Liver (tissue), 9 donors: ENCODE measurements around the gene ZNF335. TPM values are rescaled to one million over a fixed set of nuclear protein-coding genes. Genes with fewer than 3 reads are reported as not detected.
A peak's percentile ranks its signal among the peaks of the same experiment; 100 is the strongest.

Experiments
- DNase-seq: peaks from one replicate; pipeline ENCODE4 v3.0.0-alpha.2; 2017; ENCODE audit warnings: low spot score
- H3K27ac ChIP-seq, 2 donors: one replicate each; pipeline ENCODE4 v1.7.0; 2013; ENCODE audit warnings: inconsistent platforms in 2 of 2, low read length in 2 of 2, control low read depth in 1 of 2, low read depth in 1 of 2, mild to moderate bottlenecking in 1 of 2
- H3K27me3 ChIP-seq, 4 donors: one replicate each; pipeline versions ENCODE4 v1.6.1 to v1.7.0; 2013; ENCODE audit warnings: low read length in 3 of 4, inconsistent platforms in 1 of 4, mild to moderate bottlenecking in 1 of 4, moderate library complexity in 1 of 4; ENCODE audit not compliant: control insufficient read depth in 4 of 4, insufficient read depth in 4 of 4
- H3K36me3 ChIP-seq, 4 donors: one replicate each; pipeline versions ENCODE4 v1.6.1 to v1.7.0; 2013; ENCODE audit warnings: low read length in 3 of 4, mild to moderate bottlenecking in 3 of 4, low read depth in 1 of 4, moderate library complexity in 1 of 4; ENCODE audit not compliant: control insufficient read depth in 4 of 4, insufficient read depth in 3 of 4
- H3K4me1 ChIP-seq, 4 donors: one replicate each; pipeline versions ENCODE4 v1.6.1 to v1.7.0; 2013; ENCODE audit warnings: low read length in 3 of 4, mild to moderate bottlenecking in 3 of 4, moderate library complexity in 1 of 4; ENCODE audit not compliant: control insufficient read depth in 4 of 4, insufficient read depth in 4 of 4
- H3K4me3 ChIP-seq, 3 donors: one replicate each; pipeline versions ENCODE4 v1.6.1 to v1.7.0; 2013; ENCODE audit warnings: low read length in 3 of 3, control low read depth in 1 of 3, low read depth in 1 of 3, mild to moderate bottlenecking in 1 of 3
- H3K9ac ChIP-seq, 2 donors: one replicate each; pipeline ENCODE4 v1.7.0; 2013; ENCODE audit warnings: low read length in 2 of 2, mild to moderate bottlenecking in 2 of 2, moderate library complexity in 2 of 2, control low read depth in 1 of 2, low read depth in 1 of 2
- H3K9me3 ChIP-seq, 4 donors: one replicate each; pipeline versions ENCODE4 v1.6.1 to v1.7.0; 2013; ENCODE audit warnings: low read length in 3 of 4; ENCODE audit not compliant: control insufficient read depth in 4 of 4
- FOXA2 ChIP-seq: IDR thresholded peaks from 2 replicates; pipeline ENCODE4 v1.6.1; 2016; ENCODE audit warnings: antibody characterized with exemption
- GABPA ChIP-seq, 2 donors: IDR thresholded peaks in 1 of 2; conservative IDR thresholded peaks in 1 of 2; 2 replicates each; pipeline ENCODE4 v1.6.1; 2016; ENCODE audit warnings: antibody characterized with exemption in 2 of 2, mild to moderate bottlenecking in 1 of 2, moderate library complexity in 1 of 2
- HNF4A ChIP-seq, 2 donors: conservative IDR thresholded peaks; 2 replicates each; pipeline ENCODE4 v1.6.1; 2016; ENCODE audit warnings: antibody characterized with exemption in 2 of 2, mild to moderate bottlenecking in 2 of 2
- HNF4G ChIP-seq: IDR thresholded peaks from 2 replicates; pipeline ENCODE4 v1.6.1; 2016; ENCODE audit warnings: antibody characterized with exemption
- JUND ChIP-seq, 2 donors: IDR thresholded peaks; 2 replicates each; pipeline ENCODE4 v1.6.1; 2016; ENCODE audit warnings: antibody characterized with exemption in 2 of 2
- NR2F2 ChIP-seq: IDR thresholded peaks from 2 replicates; pipeline ENCODE4 v1.6.1; 2016; ENCODE audit warnings: antibody characterized with exemption
- RAD21 ChIP-seq, 2 donors: IDR thresholded peaks; 2 replicates each; pipeline ENCODE4 v1.6.1; 2016; ENCODE audit warnings: antibody characterized with exemption in 2 of 2, mild to moderate bottlenecking in 2 of 2
- RXRA ChIP-seq, 2 donors: IDR thresholded peaks; 2 replicates each; pipeline ENCODE4 v1.6.1; 2017 to 2018; ENCODE audit warnings: antibody characterized with exemption in 2 of 2, mild to moderate bottlenecking in 1 of 2
- SP1 ChIP-seq: IDR thresholded peaks from 2 replicates; pipeline ENCODE4 v1.6.1; 2018; ENCODE audit warnings: antibody characterized with exemption, mild to moderate bottlenecking
- TAF1 ChIP-seq: conservative IDR thresholded peaks from 2 replicates; pipeline ENCODE4 v1.6.1; 2016; ENCODE audit warnings: antibody characterized with exemption, mild to moderate bottlenecking
- YY1 ChIP-seq: IDR thresholded peaks from 2 replicates; pipeline ENCODE4 v1.6.1; 2016; ENCODE audit warnings: antibody characterized with exemption, mild to moderate bottlenecking
- WGBS: extraction: QIAGEN DNeasy Blood & Tissue Kit; methylation state at CpG from one replicate; pipeline ENCODE4 v1.1.7; 2013; 5-methylcytosine and 5-hydroxymethylcytosine counted together
- polyA plus RNA-seq, 2 donors: library from polyadenylated mRNA; stranded (reverse) in 1 of 2; unstranded in 1 of 2; fragments of 200-250 nt in 1 of 2; fragments of >200 nt in 1 of 2; fragmentation: Nextera tagmentation in 1 of 2; extraction: Ambion mirVana in 1 of 2; gene quantifications; one replicate each; pipeline versions ENCODE4 v1.2.1 to v1.2.3, GENCODE V29; 2013 to 2015
- total RNA-seq, 2 donors: library from RNA; depleted of rRNA; stranded (reverse); fragments of >200 nt; gene quantifications; one replicate each; pipeline ENCODE4 v1.2.3, GENCODE V29; 2014
- TF ChIP-seq, protein P1 (sequence below): IDR thresholded peaks from 2 replicates; pipeline ENCODE4 v1.6.1; 2016; ENCODE audit warnings: antibody characterized with exemption
- TF ChIP-seq, protein P2 (sequence below): fragments of 150-350 bp; IDR thresholded peaks from 2 replicates; pipeline ENCODE4 v1.5.1; 2017; ENCODE audit warnings: improper control_type of control experiment, low read depth, low read length; ENCODE audit not compliant: missing input control
- donor health status: healthy.
- donor health status: healthy.
- donor health status: healthy.
- donor health status: healthy.
- donor health status: healthy.

The ZNF335 gene
- total and polyA plus RNA-seq, 4 donors = 3.0 to 14.6 (median 6.6) TPM

DNA sequence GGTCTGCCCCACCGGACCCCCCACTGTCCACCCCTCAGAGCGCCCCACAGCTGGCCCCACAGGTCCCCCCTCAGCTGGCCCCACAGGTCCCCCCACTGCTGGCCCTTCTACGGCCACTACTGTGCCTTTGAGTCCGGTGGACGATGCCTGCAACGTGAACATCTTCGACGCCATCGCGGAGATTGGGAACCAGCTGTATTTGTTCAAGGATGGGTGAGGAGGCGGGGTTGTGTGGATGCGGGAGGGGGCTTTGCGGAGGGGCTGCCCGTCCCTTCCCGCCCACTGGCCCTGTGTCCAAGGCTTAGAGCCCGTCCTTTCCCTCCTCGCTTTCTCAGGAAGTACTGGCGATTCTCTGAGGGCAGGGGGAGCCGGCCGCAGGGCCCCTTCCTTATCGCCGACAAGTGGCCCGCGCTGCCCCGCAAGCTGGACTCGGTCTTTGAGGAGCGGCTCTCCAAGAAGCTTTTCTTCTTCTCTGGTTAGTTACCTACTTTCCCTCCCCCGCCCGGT, 41.4 kb upstream of the ZNF335 start (continued):
- TF ChIP-seq GABPA (IDR thresholded peaks at IDR 0.05 in 1 of 2, conservative IDR thresholded peaks at IDR 0.05 in 1 of 2) (no peak), HNF4G (no peak), RAD21 (IDR thresholded peaks at IDR 0.05) (no peak), NR2F2 (no peak)

DNA sequence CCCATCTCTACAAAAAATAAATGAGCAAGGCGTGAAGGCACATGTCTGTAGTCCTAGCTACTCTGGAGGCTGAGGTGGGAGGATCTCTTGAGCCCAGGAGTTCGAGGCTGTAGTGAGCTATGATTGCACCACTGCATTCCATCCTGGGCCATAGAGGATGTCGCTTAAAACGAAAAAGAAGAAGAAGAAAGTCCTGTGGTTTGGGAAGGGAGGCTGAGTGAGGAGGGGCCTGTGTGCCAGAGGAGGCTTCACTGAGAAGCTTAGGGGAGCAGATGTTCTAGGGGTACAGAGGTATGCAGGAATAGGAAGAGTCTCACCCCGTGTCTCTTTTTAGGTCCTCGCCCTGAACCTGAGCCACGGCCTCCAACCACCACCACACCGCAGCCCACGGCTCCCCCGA, 40.9 kb upstream of the ZNF335 start:
- Histone ChIP-seq H3K9ac (no peak overlapping the region), H3K36me3 (no peaks in the 10 kb centered on the region), H3K27ac (no peak overlapping the region), H3K4me1 (peaks cover 9 to 16% (median 11%) of the 10 kb centered on the region in 4 donors), H3K27me3 (peaks cover 3 to 16% (median 9%) of the 10 kb centered on the region in 4 donors), H3K4me3 (no peak overlapping the region), H3K9me3 (no peaks in the 10 kb centered on the region)
- no peak for DNase-seq
- TF ChIP-seq RXRA (IDR thresholded peaks at IDR 0.05) (no peak), YY1 (no peak), TAF1 (no peak), FOXA2 (no peak), JUND (IDR thresholded peaks at IDR 0.05) (no peak), NR2F2 (no peak), SP1 (no peak), RAD21 (IDR thresholded peaks at IDR 0.05) (no peak), GABPA (IDR thresholded peaks at IDR 0.05 in 1 of 2, conservative IDR thresholded peaks at IDR 0.05 in 1 of 2) (no peak)
- TF ChIP-seq, protein P1, sequence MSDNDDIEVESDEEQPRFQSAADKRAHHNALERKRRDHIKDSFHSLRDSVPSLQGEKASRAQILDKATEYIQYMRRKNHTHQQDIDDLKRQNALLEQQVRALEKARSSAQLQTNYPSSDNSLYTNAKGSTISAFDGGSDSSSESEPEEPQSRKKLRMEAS = no peak
- WGBS = 56% methylated on average over 10 of the region's 10 CpGs

DNA sequence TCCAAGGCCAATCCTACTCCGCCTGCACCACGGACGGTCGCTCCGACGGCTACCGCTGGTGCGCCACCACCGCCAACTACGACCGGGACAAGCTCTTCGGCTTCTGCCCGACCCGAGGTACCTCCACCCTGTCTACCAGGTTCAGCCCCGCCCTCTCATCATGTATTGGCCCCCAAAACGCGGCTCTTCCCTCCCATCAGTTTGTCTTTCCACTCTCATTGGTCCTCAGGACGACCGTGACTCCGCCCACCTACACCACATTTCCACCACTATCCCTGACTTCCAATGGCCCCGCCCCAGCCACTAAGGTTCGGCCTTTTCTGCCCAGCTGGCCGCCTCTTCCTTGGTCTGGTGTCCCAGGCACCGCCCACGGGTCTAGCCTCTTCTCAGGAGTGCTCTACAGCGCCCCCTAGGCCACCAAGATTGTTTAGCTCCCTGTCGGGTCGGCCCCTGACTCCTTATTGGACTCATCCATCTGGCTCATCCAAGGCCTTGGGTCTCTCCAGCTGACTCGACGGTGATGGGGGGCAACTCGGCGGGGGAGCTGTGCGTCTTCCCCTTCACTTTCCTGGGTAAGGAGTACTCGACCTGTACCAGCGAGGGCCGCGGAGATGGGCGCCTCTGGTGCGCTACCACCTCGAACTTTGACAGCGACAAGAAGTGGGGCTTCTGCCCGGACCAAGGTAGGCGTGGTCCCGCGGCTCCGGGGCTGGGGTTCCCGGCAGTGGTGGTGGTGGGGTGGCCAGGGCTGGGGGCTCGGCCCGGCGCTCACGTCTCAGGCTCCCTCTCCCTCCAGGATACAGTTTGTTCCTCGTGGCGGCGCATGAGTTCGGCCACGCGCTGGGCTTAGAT, 39.9 kb upstream of the ZNF335 start:
- Histone ChIP-seq H3K27ac (no peak overlapping the region), H3K4me3 (no peak overlapping the region), H3K4me1 (peaks cover 9 to 16% (median 11%) of the 10 kb centered on the region in 4 donors), H3K36me3 (no peaks in the 10 kb centered on the region), H3K9ac (no peak overlapping the region), H3K9me3 (no peaks in the 10 kb centered on the region), H3K27me3 (peaks cover 3 to 14% (median 9%) of the 10 kb centered on the region in 4 donors)
- DNase-seq = peak; percentile 63
- no peak for TF ChIP-seq HNF4A (conservative IDR thresholded peaks at IDR 0.05)
- TF ChIP-seq, protein P2, sequence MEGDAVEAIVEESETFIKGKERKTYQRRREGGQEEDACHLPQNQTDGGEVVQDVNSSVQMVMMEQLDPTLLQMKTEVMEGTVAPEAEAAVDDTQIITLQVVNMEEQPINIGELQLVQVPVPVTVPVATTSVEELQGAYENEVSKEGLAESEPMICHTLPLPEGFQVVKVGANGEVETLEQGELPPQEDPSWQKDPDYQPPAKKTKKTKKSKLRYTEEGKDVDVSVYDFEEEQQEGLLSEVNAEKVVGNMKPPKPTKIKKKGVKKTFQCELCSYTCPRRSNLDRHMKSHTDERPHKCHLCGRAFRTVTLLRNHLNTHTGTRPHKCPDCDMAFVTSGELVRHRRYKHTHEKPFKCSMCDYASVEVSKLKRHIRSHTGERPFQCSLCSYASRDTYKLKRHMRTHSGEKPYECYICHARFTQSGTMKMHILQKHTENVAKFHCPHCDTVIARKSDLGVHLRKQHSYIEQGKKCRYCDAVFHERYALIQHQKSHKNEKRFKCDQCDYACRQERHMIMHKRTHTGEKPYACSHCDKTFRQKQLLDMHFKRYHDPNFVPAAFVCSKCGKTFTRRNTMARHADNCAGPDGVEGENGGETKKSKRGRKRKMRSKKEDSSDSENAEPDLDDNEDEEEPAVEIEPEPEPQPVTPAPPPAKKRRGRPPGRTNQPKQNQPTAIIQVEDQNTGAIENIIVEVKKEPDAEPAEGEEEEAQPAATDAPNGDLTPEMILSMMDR = peak; percentile 10
- WGBS = 19% methylated on average over 57 of the region's 57 CpGs
